GM21576 (cell line): Measurements from ENCODE around the gene SMPD2.

Experiments used
- ATAC-seq: cut with Tn5 transposase; IDR thresholded peaks from one replicate; pipeline ENCODE4 v1.9.1; 2021; ENCODE audit warnings: mild to moderate bottlenecking, moderate library complexity; ENCODE audit not compliant: unreplicated experiment

Gene SMPD2

DNA sequence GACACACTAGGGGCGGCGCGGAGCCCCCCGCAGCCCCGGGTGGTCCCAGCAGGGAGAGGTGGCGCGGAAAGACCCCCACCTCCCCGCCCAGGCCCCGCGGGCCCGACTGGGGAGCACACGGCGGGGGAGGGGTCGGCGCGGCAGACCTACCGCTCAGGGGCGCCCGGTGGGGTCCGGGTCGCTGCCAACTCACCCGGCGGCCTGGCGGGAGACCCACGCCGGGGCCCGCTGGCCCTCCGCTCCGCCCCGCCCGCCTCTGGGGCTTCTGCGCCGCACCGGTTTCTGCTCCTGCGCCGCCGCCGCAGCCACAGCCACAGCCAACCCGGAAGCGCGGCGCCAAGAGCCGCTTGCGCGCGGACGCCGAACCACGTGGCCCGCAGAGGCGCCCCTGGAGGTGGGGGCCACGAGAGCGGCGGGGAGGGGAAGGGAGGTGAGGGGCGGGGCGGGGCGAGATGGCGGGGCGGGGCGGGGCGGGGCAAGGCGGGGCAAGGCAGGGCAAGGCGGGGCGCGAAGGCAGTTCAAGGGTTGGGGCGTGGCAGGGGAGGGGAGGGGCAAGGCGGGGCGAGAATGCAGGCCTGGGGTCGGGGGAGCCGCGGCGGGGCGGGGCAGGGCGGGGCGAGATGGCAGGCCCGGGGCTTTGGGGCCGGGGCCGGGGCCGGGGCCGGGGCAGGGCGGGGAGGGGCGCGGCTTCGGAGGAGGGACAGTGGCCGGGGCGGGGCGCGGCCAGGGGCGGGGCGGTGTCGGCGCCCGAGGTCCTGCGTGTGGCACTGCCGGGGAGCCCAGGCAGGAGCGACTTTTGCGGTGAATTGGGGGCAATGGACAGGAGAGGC is 42.6 kb downstream of the SMPD2 start, which contains the start of gene ZBTB24:
TSS of gene ZBTB24 (minus strand) at position 315 of the 830 bp plus-strand sequence. CDS start 1,193 bp downstream, outside the sequence.
- ATAC-seq, result peak; percentile 88

DNA sequence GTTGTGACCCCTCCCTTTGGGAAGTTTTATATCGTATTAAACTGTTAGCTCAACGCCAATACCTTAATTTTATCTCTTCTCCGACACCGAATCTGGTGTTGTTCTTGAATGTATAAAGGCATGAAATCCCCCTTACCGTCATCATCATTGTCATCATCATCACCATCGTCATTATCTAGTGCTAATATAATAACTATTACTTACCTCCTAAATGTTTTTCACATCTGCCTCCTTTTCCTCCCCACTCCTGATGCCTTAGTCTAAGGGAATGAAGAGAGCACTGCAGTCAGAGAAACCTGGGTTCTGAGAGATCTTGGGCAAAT is 43.2 kb downstream of the SMPD2 start:
- peak; percentile 4 for ATAC-seq

DNA sequence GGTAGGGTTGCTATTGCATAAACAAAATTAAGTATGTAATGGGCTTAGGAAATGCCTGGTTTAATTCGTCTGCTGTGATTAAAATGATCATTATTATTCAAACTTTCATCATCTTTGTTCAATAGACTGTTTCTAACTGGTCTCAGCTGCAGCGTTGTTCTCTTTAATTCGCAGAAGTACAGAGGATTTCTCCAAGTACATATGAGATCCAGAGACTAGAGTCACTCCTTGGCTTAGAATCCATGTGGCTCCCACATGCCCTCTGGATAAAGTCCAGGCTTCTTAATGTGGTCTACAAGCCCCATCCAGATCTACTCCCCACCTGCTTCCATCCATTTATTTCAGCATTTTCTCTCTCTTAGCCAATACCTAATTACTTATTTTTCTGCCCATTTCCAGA is 43.6 kb downstream of the SMPD2 start:
- ATAC-seq, result no peak

DNA sequence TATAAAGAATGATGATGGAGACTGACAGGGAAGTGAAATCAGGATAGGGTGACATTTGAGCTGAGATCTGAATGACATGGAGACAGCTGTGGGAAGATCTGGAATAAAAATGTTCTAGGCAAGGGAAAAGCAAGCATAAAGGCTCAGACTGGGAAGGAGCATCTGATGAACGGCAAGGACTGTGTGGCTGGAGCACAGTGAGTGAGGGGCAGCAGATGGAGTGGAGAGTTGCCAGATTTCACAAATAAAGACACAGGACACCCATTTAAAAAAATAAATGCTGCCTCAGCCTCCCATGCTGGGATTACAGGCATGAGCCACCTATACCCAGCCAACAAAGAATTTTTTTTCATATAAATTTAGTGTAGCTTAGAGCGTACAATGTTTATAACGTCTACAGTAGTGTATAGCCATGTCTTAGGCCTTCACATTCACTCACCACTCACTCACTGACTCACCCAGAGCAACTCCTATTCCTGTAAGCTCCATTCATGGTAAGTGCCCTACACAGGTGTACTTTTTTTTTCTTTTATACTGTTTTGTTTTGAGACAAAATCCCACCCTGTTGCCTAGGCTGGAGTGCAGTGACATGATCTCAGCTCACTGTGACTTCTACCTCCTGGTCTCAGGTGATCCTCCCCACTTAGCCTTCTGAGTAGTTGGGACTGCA is 44.9 kb downstream of the SMPD2 start:
- ATAC-seq, result no peak

DNA sequence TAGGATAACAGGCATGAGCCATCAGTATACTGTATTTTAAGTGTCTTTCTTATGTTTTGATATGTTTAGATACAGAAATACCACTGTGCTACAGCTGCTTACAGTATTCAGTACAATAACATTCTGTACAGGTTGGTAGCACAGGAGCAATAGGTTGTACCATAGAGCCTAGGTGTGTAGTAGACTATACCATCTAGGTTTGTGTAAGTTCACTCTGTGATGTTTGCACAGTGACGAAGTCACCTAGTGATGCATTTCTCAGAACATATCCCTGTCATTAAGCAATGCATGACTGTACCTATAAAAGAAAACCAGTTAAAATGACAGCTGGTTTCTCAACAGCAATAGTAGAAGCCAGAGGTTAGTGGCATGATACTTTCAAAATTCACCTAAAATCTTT is 45.5 kb downstream of the SMPD2 start:
- ATAC-seq, result no peak

DNA sequence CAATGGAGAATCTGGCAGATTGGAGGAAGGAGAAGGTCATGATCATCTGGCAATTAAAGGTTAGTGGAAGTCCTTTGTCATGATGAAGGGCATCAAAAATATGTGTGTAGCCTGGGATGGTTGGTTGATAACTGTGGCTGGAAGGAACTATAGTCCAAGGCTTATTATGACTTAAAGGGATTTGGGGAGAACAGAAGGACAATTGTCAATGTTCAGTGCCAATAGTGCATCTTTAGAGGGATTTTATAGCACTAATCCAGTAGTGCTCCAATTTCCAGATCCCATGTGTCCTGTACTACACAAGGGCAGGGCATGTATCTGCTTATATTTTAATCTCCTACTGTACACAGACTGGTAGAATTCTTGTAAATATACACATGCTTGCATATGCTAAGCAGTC is 47.5 kb downstream of the SMPD2 start:
- ATAC-seq, result no peak

DNA sequence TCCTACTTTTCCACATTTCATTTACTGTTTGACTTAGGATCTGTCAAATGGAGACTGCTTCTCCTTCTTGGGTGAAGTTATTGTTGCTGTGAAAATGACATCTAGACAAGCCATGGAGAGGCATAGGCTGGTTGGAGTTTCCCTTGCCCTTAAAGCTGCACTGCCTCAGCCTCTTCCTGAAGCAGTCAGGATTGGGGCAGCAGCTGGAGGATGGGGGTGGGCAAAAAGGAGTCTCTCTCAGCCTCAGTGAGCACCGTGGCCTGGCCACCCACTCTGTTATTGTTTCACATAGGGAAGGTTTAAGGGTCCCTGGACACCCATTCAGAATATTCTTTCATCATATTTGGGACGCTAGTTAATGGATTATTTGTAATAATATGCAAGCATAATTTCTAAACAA is 50.2 kb downstream of the SMPD2 start:
- no peak for ATAC-seq

DNA sequence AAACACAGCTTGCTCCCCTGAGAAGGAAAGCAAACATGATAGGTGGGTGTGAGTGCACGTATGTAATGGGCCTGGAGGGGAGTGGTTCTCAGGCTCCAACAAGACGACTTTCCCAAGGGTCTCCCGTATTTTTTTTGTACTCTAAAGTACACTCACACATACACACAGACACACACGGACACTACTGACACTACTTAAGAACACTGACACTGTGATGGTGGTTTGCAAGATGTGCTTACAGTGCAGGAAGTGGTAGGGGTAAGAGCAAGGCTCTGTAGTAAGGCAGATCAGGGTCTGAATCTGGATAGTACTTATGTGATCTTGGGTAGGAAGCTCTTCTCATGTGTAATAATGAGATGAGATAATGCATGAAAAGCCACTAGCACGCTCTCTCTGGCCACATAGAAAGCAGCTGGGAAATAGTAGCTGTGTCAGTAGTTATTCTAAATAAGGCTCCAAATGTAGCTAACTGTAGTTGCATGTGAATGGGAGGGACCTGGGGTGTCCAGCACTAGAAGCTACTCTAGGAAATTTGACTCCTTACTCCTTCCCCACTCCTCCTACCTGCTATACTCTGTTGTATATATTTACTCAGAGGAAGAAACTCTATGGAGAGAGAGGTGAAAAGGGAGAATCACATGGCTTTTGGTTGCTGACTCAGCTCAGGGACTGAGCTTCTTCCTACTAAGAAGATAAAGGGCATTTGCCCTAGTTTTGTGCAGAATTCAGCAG is 50.8 kb downstream of the SMPD2 start:
- ATAC-seq, result no peak
